ENCODE measurements around the gene OR5B2. TPM values are rescaled to one million over a fixed set of nuclear protein-coding genes. Genes with fewer than 3 reads are reported as not detected.
"Not testable (repeated sequence)": the region's sequence is repeated elsewhere in the genome, so short reads cannot be mapped to it uniquely, and the experiment has no call there.

The OR5B2 gene
- total and polyA plus RNA-seq, 2 donors, result 0.02 to 0.09 TPM

DNA sequence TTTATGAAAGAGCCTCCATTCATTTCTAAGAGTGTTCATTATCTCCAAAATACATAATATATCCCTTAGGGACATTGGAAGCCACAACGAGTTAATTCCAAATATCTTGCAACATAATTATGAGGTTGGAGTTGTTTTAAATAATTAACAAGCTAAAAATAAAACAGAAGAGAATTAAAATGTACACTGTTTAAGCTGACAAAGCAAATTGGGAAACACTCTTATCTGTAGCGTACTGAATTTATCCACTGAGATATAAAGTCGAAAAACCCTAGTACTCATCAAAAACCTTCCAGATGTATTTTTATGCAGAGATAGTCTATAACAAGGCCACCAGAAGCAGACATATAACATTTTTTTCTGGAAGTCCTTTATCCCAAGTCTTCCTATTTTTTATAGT lies 6.3 kb upstream of the OR5B2 start:
- H3K27ac ChIP-seq (ENCODE audit: low read depth in 1 of 2, low read length in 1 of 2), result no peak overlapping the region
- no peaks in the 10 kb centered on the region for H3K4me1 ChIP-seq (ENCODE audit: control insufficient read depth in 2 of 2, insufficient read depth in 2 of 2, low read length in 2 of 2)
- H3K9me3 ChIP-seq (ENCODE audit: control insufficient read depth in 2 of 2, insufficient read depth in 1 of 2, low read length in 1 of 2), result no peaks in the 10 kb centered on the region
- 98% methylated on average over 3 of the region's 3 CpGs for WGBS
- H3K4me3 ChIP-seq (ENCODE audit: low read length in 2 of 2), result no peak overlapping the region
- DNase-seq (ENCODE audit: low read depth in 6 of 9, low spot score in 9 of 9), result no peak
- H3K36me3 ChIP-seq (ENCODE audit: control insufficient read depth in 2 of 2, insufficient read depth in 2 of 2, low read length in 1 of 2), result no peaks in the 10 kb centered on the region
- H3K27me3 ChIP-seq (ENCODE audit: control insufficient read depth in 2 of 2, insufficient read depth in 1 of 2, low read length in 1 of 2), result no peaks in the 10 kb centered on the region

DNA sequence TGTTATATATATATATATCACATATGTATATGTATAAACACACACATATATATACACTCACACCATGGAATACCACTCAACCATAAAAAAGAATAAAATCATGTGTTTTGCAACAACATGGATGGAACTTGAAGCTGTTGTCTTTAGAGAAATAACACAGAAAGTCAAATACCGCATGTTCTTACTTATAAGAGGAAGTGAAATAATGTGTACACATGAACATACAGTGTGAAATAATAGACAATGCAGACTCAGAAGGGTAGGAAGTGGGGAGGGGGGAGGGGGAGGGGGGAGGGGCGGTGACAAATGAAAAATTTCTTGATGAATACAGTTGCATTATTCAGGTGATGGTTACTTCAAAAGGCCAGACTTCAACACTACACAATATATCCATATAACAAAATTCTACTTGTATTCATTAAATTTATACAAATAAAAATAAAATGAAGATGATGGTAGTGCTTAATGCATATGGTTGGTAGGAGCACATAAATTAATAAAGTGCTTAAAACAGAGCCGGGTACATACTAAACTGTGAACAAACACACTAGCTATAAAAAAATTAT lies 5.8 kb upstream of the OR5B2 start:
- H3K27ac ChIP-seq (ENCODE audit: low read depth in 1 of 2, low read length in 1 of 2), result no peak overlapping the region
- 82% methylated on average over 3 of the region's 3 CpGs for WGBS
- H3K36me3 ChIP-seq (ENCODE audit: control insufficient read depth in 2 of 2, insufficient read depth in 2 of 2, low read length in 1 of 2), result no peaks in the 10 kb centered on the region
- no peaks in the 10 kb centered on the region for H3K27me3 ChIP-seq (ENCODE audit: control insufficient read depth in 2 of 2, insufficient read depth in 1 of 2, low read length in 1 of 2)
- no peaks in the 10 kb centered on the region for H3K4me1 ChIP-seq (ENCODE audit: control insufficient read depth in 2 of 2, insufficient read depth in 2 of 2, low read length in 2 of 2)
- H3K9me3 ChIP-seq (ENCODE audit: control insufficient read depth in 2 of 2, insufficient read depth in 1 of 2, low read length in 1 of 2), result no peaks in the 10 kb centered on the region
- no peak for DNase-seq (ENCODE audit: low read depth in 6 of 9, low spot score in 9 of 9)
- no peak overlapping the region for H3K4me3 ChIP-seq (ENCODE audit: low read length in 2 of 2)

DNA sequence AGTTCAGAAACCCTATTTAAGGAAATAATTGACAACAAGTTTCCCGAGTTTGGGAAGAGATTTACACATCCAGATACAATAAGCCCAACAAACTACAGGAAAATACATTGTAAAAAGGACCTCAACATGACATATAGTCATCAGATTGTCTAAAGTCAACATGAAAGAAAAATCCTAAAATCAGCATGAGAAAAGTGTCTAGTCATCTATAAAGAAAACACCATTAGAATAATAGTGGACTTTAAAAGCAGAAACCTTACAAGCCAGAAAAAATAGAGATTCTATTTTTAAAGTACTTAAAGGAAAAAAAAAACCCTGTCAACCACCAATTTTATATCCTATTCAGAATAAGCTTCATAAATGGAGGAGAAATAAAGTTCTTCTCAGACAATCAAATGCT lies 1.4 kb upstream of the OR5B2 start:
- H3K27me3 ChIP-seq (ENCODE audit: control insufficient read depth in 2 of 2, insufficient read depth in 1 of 2, low read length in 1 of 2), result no peaks in the 10 kb centered on the region
- DNase-seq (ENCODE audit: low read depth in 6 of 9, low spot score in 9 of 9), result no peak
- no peak overlapping the region for H3K27ac ChIP-seq (ENCODE audit: low read depth in 1 of 2, low read length in 1 of 2)
- H3K9me3 ChIP-seq (ENCODE audit: control insufficient read depth in 2 of 2, insufficient read depth in 1 of 2, low read length in 1 of 2), result no peaks in the 10 kb centered on the region
- H3K36me3 ChIP-seq (ENCODE audit: control insufficient read depth in 2 of 2, insufficient read depth in 2 of 2, low read length in 1 of 2), result no peaks in the 10 kb centered on the region
- H3K4me3 ChIP-seq (ENCODE audit: low read length in 2 of 2), result no peak overlapping the region
- no peaks in the 10 kb centered on the region for H3K4me1 ChIP-seq (ENCODE audit: control insufficient read depth in 2 of 2, insufficient read depth in 2 of 2, low read length in 2 of 2)
- 66% methylated on average over 1 of the region's 1 CpG for WGBS

DNA sequence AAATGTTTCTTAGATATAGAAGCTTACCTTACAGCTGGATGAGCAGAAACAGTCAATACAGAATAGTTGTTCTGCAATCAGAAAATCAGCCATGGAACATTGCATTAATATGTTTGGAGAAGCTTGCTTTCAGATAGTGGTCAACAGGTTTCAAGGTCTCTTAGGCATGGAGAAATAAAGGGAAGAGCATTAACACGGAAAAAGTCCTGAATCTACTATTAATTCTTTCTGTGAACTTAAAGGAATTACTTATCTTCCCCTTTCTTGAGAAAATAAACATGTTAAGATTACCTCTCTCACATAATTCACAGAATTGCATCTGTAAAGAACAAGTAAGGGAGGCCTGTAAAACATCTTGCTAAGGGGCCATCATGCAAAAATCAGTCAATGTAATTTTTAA lies 21.1 kb downstream of the OR5B2 start, which contains the start of gene OR5B3:
TSS of gene OR5B3 (minus strand) at position 101 of the 400 bp plus-strand sequence. CDS start 3,465 bp downstream, outside the sequence.
- no peaks in the 10 kb centered on the region for H3K4me1 ChIP-seq (ENCODE audit: control insufficient read depth in 2 of 2, insufficient read depth in 2 of 2, low read length in 2 of 2)
- DNase-seq (ENCODE audit: low read depth in 6 of 9, low spot score in 9 of 9), result no peak
- no peak within 1 kb of the TSS for H3K27ac ChIP-seq (ENCODE audit: low read depth in 1 of 2, low read length in 1 of 2)
- WGBS, result 85% methylated on average over 1 of the region's 1 CpG
- H3K9me3 ChIP-seq (ENCODE audit: control insufficient read depth in 2 of 2, insufficient read depth in 1 of 2, low read length in 1 of 2), result no peaks in the 10 kb centered on the region
- H3K4me3 ChIP-seq (ENCODE audit: low read length in 2 of 2), result no peak within 1 kb of the TSS
- H3K27me3 ChIP-seq (ENCODE audit: control insufficient read depth in 2 of 2, insufficient read depth in 1 of 2, low read length in 1 of 2), result no peaks in the 10 kb centered on the region
- no peaks in the 10 kb centered on the region for H3K36me3 ChIP-seq (ENCODE audit: control insufficient read depth in 2 of 2, insufficient read depth in 2 of 2, low read length in 1 of 2)

DNA sequence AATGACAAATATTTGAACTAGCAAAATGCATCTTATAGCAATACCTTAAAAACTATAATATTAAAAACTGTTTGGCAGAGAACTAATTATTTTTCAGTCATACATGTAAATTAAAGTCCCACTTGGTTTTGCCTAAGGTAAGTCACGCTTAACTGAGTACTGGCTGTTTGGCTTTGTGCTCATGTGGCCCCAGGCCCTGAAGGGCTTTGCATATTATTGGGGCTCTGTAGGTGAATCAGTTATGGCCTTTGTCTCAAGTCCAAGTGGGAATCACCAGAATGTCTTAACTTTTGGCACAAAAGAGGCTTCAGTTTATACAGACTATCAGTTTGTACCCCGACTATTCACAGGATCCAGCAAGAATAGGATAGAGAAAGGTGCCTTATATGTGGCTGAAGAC lies 28.3 kb downstream of the OR5B2 start:
- not testable (repeated sequence) for H3K27me3 ChIP-seq (ENCODE audit: control insufficient read depth in 2 of 2, insufficient read depth in 1 of 2, low read length in 1 of 2); H3K27ac ChIP-seq (ENCODE audit: low read depth in 1 of 2, low read length in 1 of 2); H3K4me3 ChIP-seq (ENCODE audit: low read length in 2 of 2); DNase-seq (ENCODE audit: low read depth in 6 of 9, low spot score in 9 of 9); H3K36me3 ChIP-seq (ENCODE audit: control insufficient read depth in 2 of 2, insufficient read depth in 2 of 2, low read length in 1 of 2); H3K4me1 ChIP-seq (ENCODE audit: control insufficient read depth in 2 of 2, insufficient read depth in 2 of 2, low read length in 2 of 2); H3K9me3 ChIP-seq (ENCODE audit: control insufficient read depth in 2 of 2, insufficient read depth in 1 of 2, low read length in 1 of 2)
- WGBS, result 80% methylated on average over 1 of the region's 2 CpGs

DNA sequence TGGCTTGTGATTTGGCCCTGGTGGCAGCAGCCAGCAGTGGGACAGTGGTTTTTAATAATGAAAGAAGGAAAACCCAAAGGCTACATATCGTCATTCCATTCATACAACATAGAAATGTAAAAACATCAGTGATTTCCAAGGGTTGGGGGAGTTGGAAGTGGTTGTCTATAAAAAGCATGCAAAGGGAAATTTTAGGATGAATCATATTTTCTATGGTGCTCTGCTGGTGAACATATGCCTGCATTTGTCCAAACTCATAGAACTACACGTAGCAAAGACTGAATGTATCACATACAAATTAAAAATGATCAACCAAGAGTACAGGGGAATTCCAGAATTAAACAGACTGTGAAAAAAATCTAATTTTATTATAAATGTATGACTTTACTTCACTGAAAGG lies 32.3 kb downstream of the OR5B2 start:
- no peaks in the 10 kb centered on the region for H3K4me1 ChIP-seq (ENCODE audit: control insufficient read depth in 2 of 2, insufficient read depth in 2 of 2, low read length in 2 of 2)
- H3K27me3 ChIP-seq (ENCODE audit: control insufficient read depth in 2 of 2, insufficient read depth in 1 of 2, low read length in 1 of 2), result no peaks in the 10 kb centered on the region
- no peak for DNase-seq (ENCODE audit: low read depth in 6 of 9, low spot score in 9 of 9)
- no peaks in the 10 kb centered on the region for H3K36me3 ChIP-seq (ENCODE audit: control insufficient read depth in 2 of 2, insufficient read depth in 2 of 2, low read length in 1 of 2)
- H3K9me3 ChIP-seq (ENCODE audit: control insufficient read depth in 2 of 2, insufficient read depth in 1 of 2, low read length in 1 of 2), result peaks cover 0 to 5% of the 10 kb centered on the region in 2 donors
- no peak overlapping the region for H3K4me3 ChIP-seq (ENCODE audit: low read length in 2 of 2)
- WGBS, result 86% methylated on average over 2 of the region's 2 CpGs
- no peak overlapping the region for H3K27ac ChIP-seq (ENCODE audit: low read depth in 1 of 2, low read length in 1 of 2)

DNA sequence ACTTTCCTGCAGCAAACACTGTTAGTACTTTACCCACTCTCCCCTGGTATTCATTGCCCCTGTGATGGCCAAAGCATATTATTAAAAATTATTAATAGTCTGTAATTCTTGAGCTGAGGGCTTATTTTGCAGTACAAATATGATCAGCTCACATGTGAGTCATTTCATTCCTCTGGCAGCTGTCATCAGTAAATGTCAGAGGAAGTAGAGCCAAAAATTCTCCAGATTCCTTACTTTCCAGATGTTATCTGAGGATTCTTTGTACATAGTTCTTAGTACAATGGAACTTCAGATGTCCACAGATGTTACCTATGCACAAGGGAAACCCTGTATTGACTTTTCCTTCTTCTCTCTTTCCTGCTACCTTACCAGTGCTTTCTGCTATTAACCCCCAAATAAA lies 33.7 kb downstream of the OR5B2 start:
- Histone ChIP-seq H3K27me3 (ENCODE audit: control insufficient read depth in 2 of 2, insufficient read depth in 1 of 2, low read length in 1 of 2) (no peaks in the 10 kb centered on the region), H3K4me3 (ENCODE audit: low read length in 2 of 2) (no peak overlapping the region), H3K27ac (ENCODE audit: low read depth in 1 of 2, low read length in 1 of 2) (no peak overlapping the region), H3K36me3 (ENCODE audit: control insufficient read depth in 2 of 2, insufficient read depth in 2 of 2, low read length in 1 of 2) (no peaks in the 10 kb centered on the region), H3K9me3 (ENCODE audit: control insufficient read depth in 2 of 2, insufficient read depth in 1 of 2, low read length in 1 of 2) (peaks cover 0 to 5% of the 10 kb centered on the region in 2 donors), H3K4me1 (ENCODE audit: control insufficient read depth in 2 of 2, insufficient read depth in 2 of 2, low read length in 2 of 2) (no peaks in the 10 kb centered on the region)
- no peak for DNase-seq (ENCODE audit: low read depth in 6 of 9, low spot score in 9 of 9)

DNA sequence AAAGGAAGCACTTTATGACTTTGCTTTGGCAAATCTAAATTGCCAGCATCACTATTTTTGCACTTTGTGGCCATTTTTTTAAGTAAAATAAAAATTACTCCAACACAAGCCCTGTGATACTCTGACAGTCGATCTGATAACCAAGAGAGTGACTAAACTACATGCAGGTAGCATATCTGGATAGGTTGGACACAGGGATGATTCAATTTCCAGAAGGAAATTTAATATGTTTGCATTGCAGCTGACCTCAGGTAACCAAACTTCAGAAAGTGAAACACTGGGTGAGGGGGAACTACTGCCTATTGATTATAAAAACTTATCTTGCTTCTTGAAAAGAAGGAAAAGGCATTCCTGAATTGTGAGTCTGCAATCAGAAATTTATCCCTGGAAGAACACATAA lies 35.2 kb downstream of the OR5B2 start:
- no peak for DNase-seq (ENCODE audit: low read depth in 6 of 9, low spot score in 9 of 9)
- Histone ChIP-seq H3K4me3 (ENCODE audit: low read length in 2 of 2) (no peak overlapping the region), H3K36me3 (ENCODE audit: control insufficient read depth in 2 of 2, insufficient read depth in 2 of 2, low read length in 1 of 2) (no peaks in the 10 kb centered on the region), H3K9me3 (ENCODE audit: control insufficient read depth in 2 of 2, insufficient read depth in 1 of 2, low read length in 1 of 2) (peaks cover 0 to 5% of the 10 kb centered on the region in 2 donors), H3K27ac (ENCODE audit: low read depth in 1 of 2, low read length in 1 of 2) (no peak overlapping the region), H3K27me3 (ENCODE audit: control insufficient read depth in 2 of 2, insufficient read depth in 1 of 2, low read length in 1 of 2) (no peaks in the 10 kb centered on the region), H3K4me1 (ENCODE audit: control insufficient read depth in 2 of 2, insufficient read depth in 2 of 2, low read length in 2 of 2) (no peaks in the 10 kb centered on the region)
- 51% methylated on average over 1 of the region's 1 CpG for WGBS

DNA sequence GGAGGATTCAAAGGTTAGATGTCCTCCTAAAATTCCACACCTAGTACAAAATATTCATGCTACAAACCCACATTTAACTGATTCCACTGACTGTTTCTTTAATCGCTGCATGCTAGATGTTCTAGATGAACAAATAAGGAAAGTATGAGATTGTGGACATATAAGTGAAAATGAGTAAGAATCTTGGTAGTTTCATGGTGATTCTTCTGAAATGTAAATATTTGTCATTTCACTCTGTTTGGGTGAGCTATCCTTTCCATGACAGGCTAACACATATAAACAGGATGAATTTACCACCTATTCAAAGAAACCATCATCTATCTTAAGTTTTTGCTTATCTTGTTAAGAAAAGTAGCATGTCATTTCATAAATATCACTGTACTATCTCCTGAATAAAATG lies 36.0 kb downstream of the OR5B2 start:
- H3K4me1 ChIP-seq (ENCODE audit: control insufficient read depth in 2 of 2, insufficient read depth in 2 of 2, low read length in 2 of 2), result no peaks in the 10 kb centered on the region
- no peaks in the 10 kb centered on the region for H3K36me3 ChIP-seq (ENCODE audit: control insufficient read depth in 2 of 2, insufficient read depth in 2 of 2, low read length in 1 of 2)
- WGBS, result 100% methylated on average over 1 of the region's 1 CpG
- no peak overlapping the region for H3K27ac ChIP-seq (ENCODE audit: low read depth in 1 of 2, low read length in 1 of 2)
- DNase-seq (ENCODE audit: low read depth in 6 of 9, low spot score in 9 of 9), result no peak
- H3K27me3 ChIP-seq (ENCODE audit: control insufficient read depth in 2 of 2, insufficient read depth in 1 of 2, low read length in 1 of 2), result no peaks in the 10 kb centered on the region
- H3K9me3 ChIP-seq (ENCODE audit: control insufficient read depth in 2 of 2, insufficient read depth in 1 of 2, low read length in 1 of 2), result peaks cover 0 to 5% of the 10 kb centered on the region in 2 donors
- H3K4me3 ChIP-seq (ENCODE audit: low read length in 2 of 2), result no peak overlapping the region

Data from thymus (tissue), 11 donors.